Activated CD8-positive, alpha-beta memory T cell treated with anti-CD3 and anti-CD28 coated beads, Interleukin-2, amount 50 U/mL, for 1 hour (primary cell): ENCODE data around the gene CFAP300.

Experiments
- DNase-seq: peaks from one replicate; pipeline ENCODE4 v3.0.0-alpha.2; 2020; ENCODE audit errors: extremely low read depth

Gene CFAP300

GRCh38 chr11:102047305-102047924 is at the start of gene CFAP300:
Gene CFAP300, plus strand, starts transcription at chr11:102047437. Its CDS starts 34 bp downstream, at chr11:102047471.
- DNase-seq: no peak

GRCh38 chr11:102001657-102002338 is 45.4 kb upstream of the CFAP300 start:
- no peak for DNase-seq

GRCh38 chr11:102004220-102004619 is 43.0 kb upstream of the CFAP300 start:
- no peak for DNase-seq

- DNase-seq: no peak
Measured at GRCh38 chr11:102005306-102005705, 41.9 kb upstream of the CFAP300 start.

- no peak for DNase-seq
Measured at GRCh38 chr11:102006835-102007566, 40.2 kb upstream of the CFAP300 start.

GRCh38 chr11:102007567-102008437 is 39.4 kb upstream of the CFAP300 start:
- no peak for DNase-seq

- DNase-seq: no peak
Measured at GRCh38 chr11:102010776-102011494, 36.3 kb upstream of the CFAP300 start.

GRCh38 chr11:102012946-102013345 is 34.3 kb upstream of the CFAP300 start:
- DNase-seq: no peak

- no peak for DNase-seq
Measured at GRCh38 chr11:102014756-102015155, 32.5 kb upstream of the CFAP300 start.

- DNase-seq: no peak
Measured at GRCh38 chr11:102017026-102017425, 30.2 kb upstream of the CFAP300 start.

- no peak for DNase-seq
Measured at GRCh38 chr11:102026217-102026616, 21.0 kb upstream of the CFAP300 start.

- DNase-seq: no peak
Measured at GRCh38 chr11:102026959-102027358, 20.3 kb upstream of the CFAP300 start.

GRCh38 chr11:102036757-102037156 is 10.5 kb upstream of the CFAP300 start:
- no peak for DNase-seq

GRCh38 chr11:102046841-102047240 is 396 bp upstream of the CFAP300 start:
- DNase-seq: no peak

- DNase-seq: no peak
Measured at GRCh38 chr11:102050927-102051575, 3.8 kb downstream of the CFAP300 start.

- DNase-seq: no peak
Measured at GRCh38 chr11:102061276-102061675, 14.0 kb downstream of the CFAP300 start.

GRCh38 chr11:102062106-102062505 is 14.9 kb downstream of the CFAP300 start:
- DNase-seq: no peak

GRCh38 chr11:102064316-102064715 is 17.1 kb downstream of the CFAP300 start:
- DNase-seq: no peak

GRCh38 chr11:102070766-102071165 is 23.5 kb downstream of the CFAP300 start:
- no peak for DNase-seq
